Skin of body (tissue), 2 donors: ENCODE measurements around the gene GPR152. TPM values are rescaled to one million over a fixed set of nuclear protein-coding genes. Genes with fewer than 3 reads are reported as not detected.

Source experiments
- small RNA-seq: library from RNA; depleted of rRNA; stranded (forward); fragments of <200 nt; gene quantifications from one replicate; pipeline ENCODE3, GENCODE V24; 2014; ENCODE audit warnings: low replicate concordance
- total RNA-seq: library from RNA; depleted of rRNA; stranded (reverse); fragments of >200 nt; gene quantifications from one replicate; pipeline ENCODE4 v1.2.3, GENCODE V29; 2014

GPR152 gene
- total RNA-seq, 1 donor from 2014 or later: not detected

Small RNAs within 50 kb of the gene (small RNA-seq; reads per million reads assigned to genes)
- not detected for gene MIR6752

Other genes starting within 250 kb of the GPR152 start
- 34.5 TPM for gene GRK2, start 186.3 kb downstream of the GPR152 start, total RNA-seq
- gene ANKRD13D, start 163.4 kb downstream of the GPR152 start, total RNA-seq: 33.0 TPM
- gene SSH3, start 149.2 kb downstream of the GPR152 start, total RNA-seq: 13.4 TPM
- 9.5 TPM for gene POLD4, start 99.2 kb downstream of the GPR152 start, total RNA-seq
- 0.89 TPM for gene CLCF1, start 79.1 kb downstream of the GPR152 start, total RNA-seq
- 9.6 TPM for gene RAD9A, start 60.7 kb downstream of the GPR152 start, total RNA-seq
- 78.3 TPM for gene PPP1CA, start 50.9 kb downstream of the GPR152 start, total RNA-seq
- gene TBC1D10C, start 48.6 kb downstream of the GPR152 start, total RNA-seq: 1.2 TPM
- gene CARNS1, start 37.1 kb downstream of the GPR152 start, total RNA-seq: 3.8 TPM
- gene RPS6KB2, start 24.2 kb downstream of the GPR152 start, total RNA-seq: 39.8 TPM
- 0.89 TPM for gene PTPRCAP, start 15.0 kb downstream of the GPR152 start, total RNA-seq
- 30.2 TPM for gene CORO1B, start 9.3 kb downstream of the GPR152 start, total RNA-seq
- 0.49 TPM for gene CABP4, start 2.6 kb upstream of the GPR152 start, total RNA-seq
- 33.7 TPM for gene TMEM134, start 16.5 kb upstream of the GPR152 start, total RNA-seq
- 42.8 TPM for gene AIP, start 30.3 kb upstream of the GPR152 start, total RNA-seq
- 7.5 TPM for gene PITPNM1, start 52.6 kb upstream of the GPR152 start, total RNA-seq
- 4.5 TPM for gene CDK2AP2, start 55.4 kb upstream of the GPR152 start, total RNA-seq
- not detected for gene CABP2, start 70.7 kb upstream of the GPR152 start, total RNA-seq
- 333 TPM for gene GSTP1, start 131.1 kb upstream of the GPR152 start, total RNA-seq
- 121 TPM for gene NDUFV1, start 154.2 kb upstream of the GPR152 start, total RNA-seq
- gene NUDT8, start 177.2 kb upstream of the GPR152 start, total RNA-seq: 6.0 TPM
- gene TBX10, start 187.0 kb upstream of the GPR152 start, total RNA-seq: not detected
- 0.20 TPM for gene ACY3, start 198.0 kb upstream of the GPR152 start, total RNA-seq
- 19.1 TPM for gene ALDH3B2, start 221.9 kb upstream of the GPR152 start, total RNA-seq